Measurements from ENCODE around the gene TTYH3. TPM values are rescaled to one million over a fixed set of nuclear protein-coding genes. Genes with fewer than 3 reads are reported as not detected.

TTYH3 gene
- total and polyA plus RNA-seq, 2 of the 13 experiments (the other 11 are each of a cell fraction or from before 2014, with no cell fraction given) = 26.3 to 50.0 TPM

DNA sequence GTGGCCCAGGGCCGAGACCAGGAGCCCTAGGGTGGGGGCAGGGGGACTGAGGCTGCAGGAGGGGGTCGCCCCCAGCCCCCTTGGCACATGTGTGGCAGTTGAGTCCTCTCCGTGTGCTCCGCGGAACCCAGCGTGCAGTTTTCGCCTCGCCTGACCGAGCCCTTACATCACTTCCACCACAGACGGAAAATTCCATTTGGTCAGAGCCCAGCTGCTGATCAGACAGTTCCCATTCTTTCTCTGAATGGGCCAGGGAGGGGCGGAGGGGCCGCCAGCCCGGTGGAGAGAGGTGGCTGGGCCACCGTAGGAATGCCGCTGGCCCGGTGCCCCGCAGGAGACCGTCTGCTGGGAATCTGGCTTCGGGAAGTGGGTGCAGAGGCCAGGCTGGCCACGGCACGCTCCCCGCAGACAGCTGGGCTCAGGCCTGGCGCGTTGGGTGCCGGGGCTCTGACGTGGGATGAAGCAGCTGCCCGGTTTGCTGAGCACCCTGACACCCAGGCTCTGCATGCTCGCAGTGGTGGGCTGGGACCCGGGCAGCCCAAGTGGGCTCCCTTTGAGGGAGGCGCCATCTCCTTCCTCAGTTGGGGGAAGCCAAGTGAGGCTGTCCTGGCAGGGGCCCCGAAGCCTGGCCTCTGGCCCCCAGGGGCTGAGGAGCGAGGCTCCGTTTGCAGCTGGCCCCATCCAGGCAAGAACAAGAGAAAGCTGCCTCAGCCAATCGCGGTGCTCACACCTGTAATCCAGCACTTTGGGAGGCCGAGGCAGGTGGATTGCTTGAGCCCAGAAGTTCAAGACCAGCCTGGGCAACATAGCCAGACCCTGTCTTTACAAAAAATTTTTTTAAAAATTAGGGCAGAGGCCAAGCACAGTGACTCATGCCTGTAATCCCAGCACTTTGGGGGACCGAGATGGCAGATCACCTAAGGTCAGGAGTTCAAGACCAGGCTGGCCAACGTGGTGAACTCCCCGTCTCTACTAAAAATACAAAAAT is 9.9 kb downstream of the TTYH3 start (continued):
- TF ChIP-seq, protein P1, sequence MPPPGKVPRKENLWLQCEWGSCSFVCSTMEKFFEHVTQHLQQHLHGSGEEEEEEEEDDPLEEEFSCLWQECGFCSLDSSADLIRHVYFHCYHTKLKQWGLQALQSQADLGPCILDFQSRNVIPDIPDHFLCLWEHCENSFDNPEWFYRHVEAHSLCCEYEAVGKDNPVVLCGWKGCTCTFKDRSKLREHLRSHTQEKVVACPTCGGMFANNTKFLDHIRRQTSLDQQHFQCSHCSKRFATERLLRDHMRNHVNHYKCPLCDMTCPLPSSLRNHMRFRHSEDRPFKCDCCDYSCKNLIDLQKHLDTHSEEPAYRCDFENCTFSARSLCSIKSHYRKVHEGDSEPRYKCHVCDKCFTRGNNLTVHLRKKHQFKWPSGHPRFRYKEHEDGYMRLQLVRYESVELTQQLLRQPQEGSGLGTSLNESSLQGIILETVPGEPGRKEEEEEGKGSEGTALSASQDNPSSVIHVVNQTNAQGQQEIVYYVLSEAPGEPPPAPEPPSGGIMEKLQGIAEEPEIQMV (CRISPR knock-in tag; IDR thresholded peaks at IDR 0.05; ENCODE audit: low read depth) = no peak
- TF ChIP-seq, protein P2, sequence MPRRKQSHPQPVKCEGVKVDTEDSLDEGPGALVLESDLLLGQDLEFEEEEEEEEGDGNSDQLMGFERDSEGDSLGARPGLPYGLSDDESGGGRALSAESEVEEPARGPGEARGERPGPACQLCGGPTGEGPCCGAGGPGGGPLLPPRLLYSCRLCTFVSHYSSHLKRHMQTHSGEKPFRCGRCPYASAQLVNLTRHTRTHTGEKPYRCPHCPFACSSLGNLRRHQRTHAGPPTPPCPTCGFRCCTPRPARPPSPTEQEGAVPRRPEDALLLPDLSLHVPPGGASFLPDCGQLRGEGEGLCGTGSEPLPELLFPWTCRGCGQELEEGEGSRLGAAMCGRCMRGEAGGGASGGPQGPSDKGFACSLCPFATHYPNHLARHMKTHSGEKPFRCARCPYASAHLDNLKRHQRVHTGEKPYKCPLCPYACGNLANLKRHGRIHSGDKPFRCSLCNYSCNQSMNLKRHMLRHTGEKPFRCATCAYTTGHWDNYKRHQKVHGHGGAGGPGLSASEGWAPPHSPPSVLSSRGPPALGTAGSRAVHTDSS (CRISPR knock-in tag; conservative IDR thresholded peaks at IDR 0.05) = no peak
- TF ChIP-seq ZNF619 (CRISPR knock-in tag; IDR thresholded peaks at IDR 0.05) (no peak), NKX3-1 (CRISPR knock-in tag; IDR thresholded peaks at IDR 0.05) (0 out of 2 replicates have a peak, but pooled peaks have one; percentile 48), KLF9 (CRISPR knock-in tag; IDR thresholded peaks at IDR 0.05; ENCODE audit: low read depth) (no peak), FOXA3 (CRISPR knock-in tag; IDR thresholded peaks at IDR 0.05) (peak; percentile 48), NCOA2 (CRISPR knock-in tag; IDR thresholded peaks at IDR 0.05) (peak; percentile 42; the same call in 1 of the 2 replicates), CENPT (CRISPR knock-in tag; IDR thresholded peaks at IDR 0.05; ENCODE audit: low read depth) (no peak), TCF7L2 (IDR thresholded peaks at IDR 0.05; ENCODE audit: low read depth, low read length) (no peak), KDM5A (IDR thresholded peaks at IDR 0.05; ENCODE audit: borderline replicate concordance, low read length) (no peak)
- TF ChIP-seq, protein P3, sequence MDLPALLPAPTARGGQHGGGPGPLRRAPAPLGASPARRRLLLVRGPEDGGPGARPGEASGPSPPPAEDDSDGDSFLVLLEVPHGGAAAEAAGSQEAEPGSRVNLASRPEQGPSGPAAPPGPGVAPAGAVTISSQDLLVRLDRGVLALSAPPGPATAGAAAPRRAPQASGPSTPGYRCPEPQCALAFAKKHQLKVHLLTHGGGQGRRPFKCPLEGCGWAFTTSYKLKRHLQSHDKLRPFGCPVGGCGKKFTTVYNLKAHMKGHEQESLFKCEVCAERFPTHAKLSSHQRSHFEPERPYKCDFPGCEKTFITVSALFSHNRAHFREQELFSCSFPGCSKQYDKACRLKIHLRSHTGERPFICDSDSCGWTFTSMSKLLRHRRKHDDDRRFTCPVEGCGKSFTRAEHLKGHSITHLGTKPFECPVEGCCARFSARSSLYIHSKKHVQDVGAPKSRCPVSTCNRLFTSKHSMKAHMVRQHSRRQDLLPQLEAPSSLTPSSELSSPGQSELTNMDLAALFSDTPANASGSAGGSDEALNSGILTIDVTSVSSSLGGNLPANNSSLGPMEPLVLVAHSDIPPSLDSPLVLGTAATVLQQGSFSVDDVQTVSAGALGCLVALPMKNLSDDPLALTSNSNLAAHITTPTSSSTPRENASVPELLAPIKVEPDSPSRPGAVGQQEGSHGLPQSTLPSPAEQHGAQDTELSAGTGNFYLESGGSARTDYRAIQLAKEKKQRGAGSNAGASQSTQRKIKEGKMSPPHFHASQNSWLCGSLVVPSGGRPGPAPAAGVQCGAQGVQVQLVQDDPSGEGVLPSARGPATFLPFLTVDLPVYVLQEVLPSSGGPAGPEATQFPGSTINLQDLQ (CRISPR knock-in tag; IDR thresholded peaks at IDR 0.05) = no peak
- TF ChIP-seq, protein P4, sequence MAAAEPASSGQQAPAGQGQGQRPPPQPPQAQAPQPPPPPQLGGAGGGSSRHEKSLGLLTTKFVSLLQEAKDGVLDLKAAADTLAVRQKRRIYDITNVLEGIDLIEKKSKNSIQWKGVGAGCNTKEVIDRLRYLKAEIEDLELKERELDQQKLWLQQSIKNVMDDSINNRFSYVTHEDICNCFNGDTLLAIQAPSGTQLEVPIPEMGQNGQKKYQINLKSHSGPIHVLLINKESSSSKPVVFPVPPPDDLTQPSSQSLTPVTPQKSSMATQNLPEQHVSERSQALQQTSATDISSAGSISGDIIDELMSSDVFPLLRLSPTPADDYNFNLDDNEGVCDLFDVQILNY (CRISPR knock-in tag; conservative IDR thresholded peaks at IDR 0.05) = no peak
- TF ChIP-seq, protein P5, sequence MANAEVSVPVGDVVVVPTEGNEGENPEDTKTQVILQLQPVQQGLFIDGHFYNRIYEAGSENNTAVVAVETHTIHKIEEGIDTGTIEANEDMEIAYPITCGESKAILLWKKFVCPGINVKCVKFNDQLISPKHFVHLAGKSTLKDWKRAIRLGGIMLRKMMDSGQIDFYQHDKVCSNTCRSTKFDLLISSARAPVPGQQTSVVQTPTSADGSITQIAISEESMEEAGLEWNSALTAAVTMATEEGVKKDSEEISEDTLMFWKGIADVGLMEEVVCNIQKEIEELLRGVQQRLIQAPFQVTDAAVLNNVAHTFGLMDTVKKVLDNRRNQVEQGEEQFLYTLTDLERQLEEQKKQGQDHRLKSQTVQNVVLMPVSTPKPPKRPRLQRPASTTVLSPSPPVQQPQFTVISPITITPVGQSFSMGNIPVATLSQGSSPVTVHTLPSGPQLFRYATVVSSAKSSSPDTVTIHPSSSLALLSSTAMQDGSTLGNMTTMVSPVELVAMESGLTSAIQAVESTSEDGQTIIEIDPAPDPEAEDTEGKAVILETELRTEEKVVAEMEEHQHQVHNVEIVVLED (CRISPR knock-in tag; IDR thresholded peaks at IDR 0.05; ENCODE audit: borderline replicate concordance) = no peak
- TF ChIP-seq, protein P6, sequence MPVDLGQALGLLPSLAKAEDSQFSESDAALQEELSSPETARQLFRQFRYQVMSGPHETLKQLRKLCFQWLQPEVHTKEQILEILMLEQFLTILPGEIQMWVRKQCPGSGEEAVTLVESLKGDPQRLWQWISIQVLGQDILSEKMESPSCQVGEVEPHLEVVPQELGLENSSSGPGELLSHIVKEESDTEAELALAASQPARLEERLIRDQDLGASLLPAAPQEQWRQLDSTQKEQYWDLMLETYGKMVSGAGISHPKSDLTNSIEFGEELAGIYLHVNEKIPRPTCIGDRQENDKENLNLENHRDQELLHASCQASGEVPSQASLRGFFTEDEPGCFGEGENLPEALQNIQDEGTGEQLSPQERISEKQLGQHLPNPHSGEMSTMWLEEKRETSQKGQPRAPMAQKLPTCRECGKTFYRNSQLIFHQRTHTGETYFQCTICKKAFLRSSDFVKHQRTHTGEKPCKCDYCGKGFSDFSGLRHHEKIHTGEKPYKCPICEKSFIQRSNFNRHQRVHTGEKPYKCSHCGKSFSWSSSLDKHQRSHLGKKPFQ (CRISPR knock-in tag; IDR thresholded peaks at IDR 0.05; ENCODE audit: insufficient replicate concordance) = no peak
- TF ChIP-seq, protein P7, sequence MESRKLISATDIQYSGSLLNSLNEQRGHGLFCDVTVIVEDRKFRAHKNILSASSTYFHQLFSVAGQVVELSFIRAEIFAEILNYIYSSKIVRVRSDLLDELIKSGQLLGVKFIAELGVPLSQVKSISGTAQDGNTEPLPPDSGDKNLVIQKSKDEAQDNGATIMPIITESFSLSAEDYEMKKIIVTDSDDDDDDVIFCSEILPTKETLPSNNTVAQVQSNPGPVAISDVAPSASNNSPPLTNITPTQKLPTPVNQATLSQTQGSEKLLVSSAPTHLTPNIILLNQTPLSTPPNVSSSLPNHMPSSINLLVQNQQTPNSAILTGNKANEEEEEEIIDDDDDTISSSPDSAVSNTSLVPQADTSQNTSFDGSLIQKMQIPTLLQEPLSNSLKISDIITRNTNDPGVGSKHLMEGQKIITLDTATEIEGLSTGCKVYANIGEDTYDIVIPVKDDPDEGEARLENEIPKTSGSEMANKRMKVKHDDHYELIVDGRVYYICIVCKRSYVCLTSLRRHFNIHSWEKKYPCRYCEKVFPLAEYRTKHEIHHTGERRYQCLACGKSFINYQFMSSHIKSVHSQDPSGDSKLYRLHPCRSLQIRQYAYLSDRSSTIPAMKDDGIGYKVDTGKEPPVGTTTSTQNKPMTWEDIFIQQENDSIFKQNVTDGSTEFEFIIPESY (CRISPR knock-in tag; IDR thresholded peaks at IDR 0.05) = peak; percentile 89; the same call in 1 of the 2 replicates

Measured in HepG2 (cell line).